NCI-H187 treated with DMSO at 0.1 percent for 48 hours (cell line): ENCODE data around the gene IRS2.

Experiments
- DNase-seq: peaks from one replicate; lab custom pipeline; 2025; lab: John Stamatoyannopoulos, UW

Gene IRS2

DNA sequence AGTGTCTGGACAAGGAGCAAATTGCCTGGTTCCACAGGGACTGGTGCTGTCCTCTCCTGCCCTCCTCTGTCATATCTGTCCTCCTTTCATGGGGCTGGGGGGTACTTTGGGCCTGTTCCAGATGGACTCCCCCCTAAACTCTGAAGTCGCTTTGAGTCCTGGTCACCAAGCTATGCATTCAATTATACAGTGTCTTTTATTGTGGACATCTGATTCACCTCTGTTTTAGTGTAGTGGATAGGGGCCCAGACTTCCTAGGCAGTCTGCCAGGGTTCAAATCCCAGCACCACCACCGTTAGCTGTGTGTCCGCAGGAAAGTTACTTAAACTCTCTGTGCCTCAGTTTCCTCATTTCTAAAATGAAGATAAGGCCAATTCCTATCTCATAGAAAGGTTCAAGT, 21.0 kb upstream of the IRS2 start:
- DNase-seq, result no peak

DNA sequence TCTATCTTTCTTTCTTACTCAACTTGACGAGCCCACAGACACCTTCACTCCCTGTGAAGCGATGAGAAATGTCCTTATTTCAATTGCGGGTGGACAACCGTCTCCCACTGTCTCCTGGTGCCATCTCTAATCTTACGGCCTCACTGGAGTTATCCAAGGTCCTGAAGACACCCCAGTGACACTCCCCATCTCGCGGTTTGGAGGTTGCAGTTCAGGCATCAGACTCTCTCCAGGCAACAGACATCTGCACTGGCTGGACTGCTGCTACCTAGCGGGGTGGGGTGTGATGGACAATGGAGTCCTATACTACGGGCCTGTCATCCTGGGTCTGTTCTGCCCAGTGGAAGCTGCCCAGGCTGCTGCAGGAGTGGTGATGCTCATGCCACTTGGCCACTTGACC, 18.3 kb upstream of the IRS2 start:
- DNase-seq, result no peak

DNA sequence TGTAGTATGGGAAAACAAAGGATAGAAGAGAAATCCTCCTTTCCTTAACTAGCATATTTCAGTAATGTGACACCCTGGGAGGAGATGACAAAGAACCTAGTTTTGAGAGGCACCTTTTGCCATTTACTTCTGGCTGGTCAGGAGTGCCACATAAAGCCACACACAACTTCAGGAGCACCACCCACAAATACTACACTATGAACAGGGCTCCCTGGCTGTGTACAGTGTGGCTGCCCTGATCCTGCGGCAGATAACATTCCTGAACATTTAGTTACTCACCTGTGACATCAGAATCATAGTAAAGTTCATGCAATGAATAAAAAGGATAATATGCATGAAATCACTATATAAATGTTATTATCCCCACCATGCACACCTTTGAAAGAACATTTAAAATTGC, 17.4 kb upstream of the IRS2 start:
- no peak for DNase-seq

DNA sequence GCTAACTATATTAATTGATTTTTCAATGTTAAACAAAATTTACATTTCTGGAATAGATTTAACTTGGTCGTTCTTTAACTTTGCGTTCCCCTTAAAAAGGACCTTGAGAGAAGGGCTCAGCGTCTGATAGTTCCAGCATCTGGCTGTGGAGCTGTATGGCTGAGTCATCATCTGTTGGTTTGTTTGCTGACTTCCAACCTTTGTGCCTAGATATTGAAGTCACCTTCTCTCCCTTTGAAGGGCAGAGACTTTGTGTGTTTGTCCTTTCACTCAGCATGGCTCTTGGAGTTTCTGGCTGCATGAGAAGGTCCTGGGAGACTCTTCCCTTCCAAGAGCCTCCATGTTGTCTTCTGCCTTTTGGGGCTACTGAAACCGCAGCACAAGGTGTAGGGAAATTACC, 16.6 kb upstream of the IRS2 start:
- no peak for DNase-seq

DNA sequence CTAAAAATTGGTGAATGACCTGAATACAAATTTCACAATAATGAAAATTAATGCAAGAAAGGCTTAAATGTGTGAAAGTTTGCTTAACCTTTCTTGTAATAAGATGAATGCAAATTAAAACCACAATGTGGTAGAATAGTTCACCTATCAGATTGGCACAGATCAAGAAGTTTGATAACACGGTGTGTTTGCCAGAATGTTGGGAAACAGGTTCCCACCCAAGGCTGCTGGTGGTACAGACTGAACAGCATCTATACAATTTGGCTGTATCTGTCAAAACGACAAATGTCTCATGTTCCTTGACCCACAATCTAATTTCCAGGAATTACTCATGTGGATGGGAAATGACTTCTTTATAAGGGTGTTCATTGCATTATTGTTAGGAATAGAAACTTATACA, 8.6 kb upstream of the IRS2 start:
- no peak for DNase-seq

DNA sequence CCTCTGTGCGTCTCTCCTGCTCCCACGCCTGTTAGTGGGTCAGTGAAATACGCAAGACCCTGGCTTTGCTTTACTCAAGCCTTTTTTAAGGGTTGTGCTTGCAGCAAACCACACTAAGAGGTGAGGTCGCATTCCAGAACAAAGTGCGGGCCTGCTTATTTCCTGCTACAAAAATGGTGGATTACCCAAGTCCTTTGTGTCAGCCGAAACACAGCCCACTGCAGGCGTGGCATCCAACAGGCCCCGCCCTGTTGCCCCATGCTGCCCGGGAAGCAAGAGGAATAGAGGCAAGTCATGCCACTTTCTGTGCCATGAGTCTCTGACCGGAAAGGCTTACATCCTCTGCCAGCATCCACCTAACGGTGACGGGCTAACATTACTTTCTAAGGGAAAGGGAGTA, 7.7 kb upstream of the IRS2 start:
- DNase-seq, result no peak

DNA sequence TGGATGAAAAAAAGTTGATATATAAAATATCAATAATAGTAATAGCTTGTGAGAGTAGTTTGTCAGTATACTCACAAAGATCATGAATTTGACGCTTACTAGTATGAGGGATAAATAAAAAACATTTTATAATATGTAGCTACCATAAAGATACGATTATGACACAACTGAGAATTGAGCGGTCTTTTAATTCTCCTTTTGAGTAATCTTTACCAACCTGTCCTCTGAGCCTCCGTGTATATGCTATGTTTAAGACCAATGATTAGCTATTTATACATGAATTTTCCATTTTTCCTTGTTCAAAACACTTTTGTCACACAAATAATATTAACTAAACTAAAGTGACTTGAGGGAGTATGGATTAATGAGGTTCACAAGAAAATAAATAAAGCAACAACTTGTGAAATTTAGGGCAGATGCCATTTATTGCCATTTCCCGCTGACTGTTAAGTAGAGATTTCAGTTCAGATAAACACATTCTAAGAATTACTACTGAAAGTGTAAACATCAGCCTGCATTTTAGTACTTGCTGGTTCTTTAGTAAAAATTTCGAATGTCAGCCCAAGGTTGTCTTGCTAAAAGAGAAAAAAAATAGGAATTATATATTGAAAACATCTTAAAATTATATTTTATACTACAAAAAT, 6.2 kb upstream of the IRS2 start:
- DNase-seq, result no peak

DNA sequence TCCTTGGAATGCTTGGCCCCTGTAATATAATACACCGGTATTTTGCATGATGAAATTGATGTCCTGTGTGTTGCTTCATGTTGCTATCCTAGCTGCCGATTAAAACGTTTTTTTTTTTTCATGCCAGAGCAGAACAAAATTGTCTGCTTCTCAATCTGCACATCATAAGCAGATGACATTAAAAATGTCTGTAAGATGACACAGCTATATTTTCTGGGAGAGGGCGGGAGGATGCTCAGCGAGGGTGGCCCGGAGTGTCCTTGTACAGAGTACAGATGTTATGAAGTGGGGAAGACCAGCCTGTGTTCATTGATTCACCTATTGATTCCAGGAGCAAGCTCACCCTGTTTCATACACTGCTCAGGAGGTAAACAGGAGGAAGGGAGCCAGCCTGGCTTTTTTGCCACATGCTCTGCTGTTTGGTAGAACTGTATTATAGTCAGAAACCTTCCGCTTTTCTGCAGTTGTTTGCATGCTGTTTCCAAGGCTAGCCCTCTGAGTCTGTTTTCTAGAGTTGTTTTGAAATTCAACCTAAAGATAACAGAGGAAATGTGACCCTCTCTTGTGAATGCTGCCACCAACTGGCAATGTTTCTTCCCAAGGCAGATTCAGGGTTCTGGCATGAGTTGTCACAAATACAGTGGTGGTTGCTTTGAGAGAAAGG, 4.7 kb upstream of the IRS2 start:
- DNase-seq, result peak; percentile 33

DNA sequence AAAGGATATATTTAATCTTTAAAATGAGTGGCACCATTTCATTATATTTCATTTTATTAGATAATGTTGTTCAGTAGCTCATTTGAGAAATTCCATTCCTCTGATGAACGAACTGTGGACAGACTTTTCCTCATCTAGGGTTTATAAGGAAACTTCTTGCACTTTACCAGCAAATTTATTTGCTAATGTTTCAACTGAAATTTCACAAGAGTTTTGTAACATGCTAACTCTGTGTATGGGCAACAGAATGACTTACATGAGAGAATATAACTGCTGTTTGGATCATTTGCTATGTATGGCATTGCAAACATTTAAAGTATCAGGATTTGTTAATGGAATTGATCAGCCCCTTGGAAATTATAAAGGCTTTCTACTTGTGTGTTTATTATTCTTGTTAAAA, 3.7 kb upstream of the IRS2 start:
- DNase-seq, result no peak

DNA sequence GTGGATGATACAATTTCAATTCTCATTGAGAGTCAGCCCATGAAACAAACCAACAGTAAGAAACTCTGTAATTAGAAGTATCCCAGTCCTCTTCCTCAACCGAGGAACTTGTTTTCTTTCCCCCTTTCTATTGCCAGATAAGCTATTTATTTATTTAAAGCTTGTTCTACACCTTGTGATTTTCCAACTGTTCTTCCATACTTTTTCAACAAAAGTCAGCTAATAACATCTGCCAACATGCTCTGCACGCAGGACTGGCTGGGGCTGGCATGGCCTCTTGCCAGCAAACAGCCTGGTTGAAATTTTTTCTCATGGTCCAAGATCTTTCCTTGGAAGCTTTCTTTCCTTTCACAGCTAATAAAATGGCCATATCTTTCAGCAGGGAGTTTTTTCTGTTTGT, 2.9 kb upstream of the IRS2 start:
- no peak for DNase-seq

DNA sequence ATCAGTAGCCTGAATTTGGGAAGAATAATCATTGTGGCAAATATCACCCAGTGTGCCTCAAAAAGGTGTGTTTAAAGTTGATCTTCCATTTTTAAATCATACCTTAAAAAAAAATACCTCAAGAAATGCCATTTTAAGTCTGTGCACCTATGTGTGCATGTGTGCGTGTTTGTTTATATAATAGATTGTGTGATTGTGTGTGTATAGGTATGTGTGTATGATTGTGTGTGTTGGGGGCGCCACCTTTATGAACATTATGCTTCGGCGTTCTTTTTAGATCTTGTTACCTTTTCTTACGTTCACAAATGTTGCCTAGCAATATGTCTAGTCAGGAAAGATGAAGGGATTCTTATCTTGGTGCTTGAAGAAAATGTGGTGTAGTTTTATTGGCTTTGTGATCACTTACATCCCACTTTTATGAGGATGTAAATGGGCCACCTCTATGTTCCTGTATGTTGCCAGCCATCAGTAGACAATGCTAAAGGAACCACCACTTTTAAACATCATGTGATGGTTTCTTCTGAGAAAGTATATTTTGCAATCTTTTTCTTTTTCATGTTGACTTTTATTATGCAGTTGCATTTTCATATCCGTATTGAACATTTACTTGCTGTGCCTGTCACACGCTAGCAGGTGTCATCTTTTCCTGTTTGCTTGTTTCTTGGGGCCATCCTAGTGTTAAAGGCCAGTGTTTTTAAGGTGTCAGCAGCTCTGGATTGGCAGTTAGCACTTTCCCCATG, 2.2 kb upstream of the IRS2 start:
- no peak for DNase-seq

DNA sequence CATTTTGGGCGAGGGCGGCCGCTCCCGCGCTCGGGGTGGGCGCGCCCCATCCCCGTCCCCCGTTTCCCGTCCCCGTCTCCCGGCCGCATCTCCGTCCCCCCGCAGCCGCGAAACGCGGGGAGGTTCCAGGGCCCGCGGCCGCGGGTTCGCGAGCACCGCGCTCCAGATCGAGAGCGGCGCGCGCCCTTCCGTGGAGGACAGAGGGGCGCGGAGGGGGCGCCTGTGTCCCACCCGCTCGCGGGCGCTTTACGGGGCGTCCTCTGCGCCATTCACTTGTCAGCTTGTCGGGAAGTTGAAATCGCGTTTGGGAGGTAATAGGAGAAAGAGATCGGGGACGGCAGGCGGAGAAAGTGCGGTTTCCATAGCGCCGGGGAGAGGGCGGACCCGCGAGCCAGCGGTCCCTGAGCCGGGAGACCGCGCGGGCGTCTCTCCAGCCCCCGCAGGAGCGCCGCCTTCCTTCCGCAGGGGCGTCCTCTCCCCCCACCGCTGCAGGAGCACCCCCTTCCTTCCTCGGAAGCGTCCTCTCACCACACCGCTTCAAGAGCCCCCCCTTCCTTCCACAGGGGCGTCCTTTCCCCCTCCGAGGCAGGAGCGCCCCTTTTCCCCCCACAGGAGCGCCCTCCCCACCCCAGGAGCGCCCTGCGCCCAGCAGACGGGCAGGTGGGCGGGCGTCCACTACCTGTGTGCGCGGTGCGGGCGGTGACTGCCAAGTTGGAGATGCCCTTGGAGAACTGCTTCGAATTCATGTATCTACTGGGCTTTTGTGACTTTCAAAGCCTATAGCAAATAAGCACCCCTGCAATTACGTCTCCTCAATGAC, 962 bp upstream of the IRS2 start:
- peak; percentile 14 for DNase-seq

DNA sequence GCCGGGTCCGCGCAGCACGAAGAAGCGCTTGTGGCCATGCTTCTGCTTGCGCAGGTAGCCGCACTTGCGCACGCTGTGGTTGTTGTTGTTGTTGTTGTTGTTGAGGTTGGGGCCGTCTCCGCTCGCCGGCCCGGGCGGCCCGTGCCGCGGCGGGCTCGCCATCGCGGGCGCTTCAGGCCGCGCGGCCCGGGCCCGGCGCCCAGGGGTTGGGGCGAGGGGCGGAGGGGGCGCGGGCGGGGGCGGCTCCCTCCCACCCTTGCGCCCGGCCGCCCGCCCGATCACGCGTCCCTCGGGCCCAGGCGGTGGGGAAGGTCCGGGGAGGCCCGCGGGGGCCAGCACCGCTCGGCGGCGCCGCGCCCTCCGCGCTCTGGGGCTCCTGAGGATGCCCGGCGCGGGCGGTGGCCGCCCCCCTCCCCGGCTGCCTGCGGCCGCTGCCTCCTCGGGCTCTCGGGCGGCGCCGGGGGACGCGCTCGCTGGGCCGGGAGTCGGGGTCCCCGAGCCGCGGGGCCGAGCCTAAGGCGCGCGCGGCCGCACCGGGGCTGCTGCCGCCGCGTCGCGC, 412 bp downstream of the IRS2 start:
- DNase-seq, result no peak

DNA sequence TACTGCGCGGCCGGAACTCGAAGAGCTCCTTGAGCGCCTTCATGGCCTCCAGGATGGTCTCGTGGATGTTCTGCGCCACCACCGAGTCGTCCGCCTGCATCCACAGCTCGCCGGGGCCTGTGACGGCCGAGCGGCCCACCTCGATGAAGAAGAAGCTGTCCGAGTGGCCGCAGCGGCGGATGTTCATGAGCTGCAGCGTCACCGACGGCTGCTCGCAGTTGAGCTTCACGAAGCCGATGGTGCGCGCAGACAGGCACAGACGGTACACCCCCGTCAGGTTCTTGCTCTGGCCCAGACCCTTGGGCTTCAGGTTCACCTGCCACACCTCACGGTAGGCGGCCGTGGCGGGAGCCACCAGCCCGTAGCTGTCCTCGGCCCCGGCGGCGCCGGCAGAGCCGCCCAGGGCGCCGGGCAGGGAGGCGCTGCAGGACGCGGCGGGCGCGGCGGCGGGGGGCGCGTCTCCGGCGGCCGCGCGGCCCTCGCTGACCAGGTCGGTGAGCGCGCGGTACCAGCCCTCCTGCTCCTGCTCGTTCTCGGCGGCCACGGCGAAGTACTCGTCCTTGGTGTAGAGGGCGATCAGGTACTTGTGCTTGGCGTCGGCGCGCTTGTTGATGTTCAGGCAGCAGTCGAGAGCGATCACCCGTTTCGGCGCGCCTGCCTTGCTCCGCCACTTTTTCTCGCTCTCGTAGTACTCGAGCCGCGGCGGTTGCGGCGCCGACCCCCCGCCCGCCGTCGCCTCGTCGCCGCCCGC, 1.1 kb downstream of the IRS2 start:
- no peak for DNase-seq

DNA sequence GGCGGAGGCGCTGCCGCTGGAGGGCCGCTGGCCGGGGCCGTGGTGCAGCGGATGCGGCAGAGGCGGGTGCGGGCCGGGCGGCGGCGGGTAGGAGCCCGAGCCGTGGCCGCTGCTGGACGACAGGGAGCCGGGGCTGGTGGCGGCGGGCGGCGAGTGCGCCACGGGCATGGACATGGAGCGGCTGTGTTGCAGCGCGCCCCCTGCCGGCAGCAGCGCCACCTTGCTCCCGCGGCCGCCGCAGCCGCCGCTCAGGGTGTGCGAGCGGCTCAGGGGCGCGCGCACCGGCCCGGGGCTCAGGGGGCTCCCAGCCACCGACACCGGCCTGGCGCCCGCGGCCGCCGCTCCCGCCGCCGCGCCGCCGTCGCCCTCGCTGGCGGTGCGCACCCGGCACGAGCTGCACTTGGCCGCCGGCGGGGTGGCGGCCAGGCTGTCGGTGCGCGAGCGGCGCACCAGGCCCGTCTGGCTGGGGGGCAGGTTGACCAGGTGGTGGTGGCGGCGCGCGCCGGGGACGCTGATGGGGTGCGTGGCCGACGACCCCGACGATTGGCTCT, 1.7 kb downstream of the IRS2 start:
- no peak for DNase-seq

DNA sequence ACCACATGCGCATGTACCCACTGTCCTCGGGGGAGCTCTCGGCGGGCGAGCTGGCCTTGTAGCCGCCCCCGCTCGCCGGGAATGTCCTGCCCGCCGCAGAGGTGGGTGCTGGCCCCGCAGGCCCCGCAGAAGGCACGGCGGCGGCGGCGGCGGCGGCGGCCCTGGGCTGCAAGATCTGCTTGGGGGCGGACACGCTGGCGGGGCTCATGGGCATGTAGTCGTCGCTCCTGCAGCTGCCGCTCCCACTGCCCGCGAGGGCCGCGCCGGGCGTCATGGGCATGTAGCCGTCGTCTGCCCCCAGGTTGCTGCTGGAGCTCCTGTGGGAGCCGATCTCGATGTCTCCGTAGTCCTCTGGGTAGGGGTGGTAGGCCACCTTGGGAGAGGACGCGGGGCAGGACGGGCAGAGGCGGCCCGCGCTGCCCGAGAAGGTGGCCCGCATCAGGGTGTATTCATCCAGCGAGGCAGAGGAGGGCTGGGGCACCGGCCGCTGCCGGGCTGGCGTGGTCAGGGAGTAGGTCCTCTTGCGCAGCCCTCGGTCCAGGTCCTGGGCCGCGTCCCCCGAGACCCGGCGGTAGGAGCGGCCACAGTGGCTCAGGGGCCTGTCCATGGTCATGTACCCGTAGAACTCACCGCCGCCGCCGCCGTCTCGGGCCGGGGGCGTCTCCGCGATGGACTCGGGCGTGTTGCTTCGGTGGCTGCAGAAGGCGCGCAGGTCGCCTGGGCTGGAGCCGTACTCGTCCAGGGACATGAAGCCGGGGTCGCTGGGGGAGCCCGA, 2.4 kb downstream of the IRS2 start:
- DNase-seq, result no peak

DNA sequence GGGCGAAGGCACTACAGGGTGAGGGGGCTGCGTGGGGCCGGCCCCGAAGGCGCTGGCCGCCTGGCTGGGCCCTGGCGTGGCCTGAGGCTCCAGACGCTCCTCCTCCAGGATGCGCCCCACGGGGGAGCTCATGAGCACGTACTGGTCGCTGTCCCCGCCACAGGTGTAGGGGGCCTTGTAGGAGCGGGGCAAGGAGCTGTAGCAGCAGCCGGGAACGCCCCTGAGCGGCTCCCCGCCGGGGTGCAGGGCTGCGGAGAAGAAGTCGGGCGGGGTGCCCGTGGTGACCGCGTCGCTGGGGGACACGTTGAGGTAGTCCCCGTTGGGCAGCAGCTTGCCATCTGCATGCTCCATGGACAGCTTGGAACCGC, 3.0 kb downstream of the IRS2 start:
- no peak for DNase-seq

DNA sequence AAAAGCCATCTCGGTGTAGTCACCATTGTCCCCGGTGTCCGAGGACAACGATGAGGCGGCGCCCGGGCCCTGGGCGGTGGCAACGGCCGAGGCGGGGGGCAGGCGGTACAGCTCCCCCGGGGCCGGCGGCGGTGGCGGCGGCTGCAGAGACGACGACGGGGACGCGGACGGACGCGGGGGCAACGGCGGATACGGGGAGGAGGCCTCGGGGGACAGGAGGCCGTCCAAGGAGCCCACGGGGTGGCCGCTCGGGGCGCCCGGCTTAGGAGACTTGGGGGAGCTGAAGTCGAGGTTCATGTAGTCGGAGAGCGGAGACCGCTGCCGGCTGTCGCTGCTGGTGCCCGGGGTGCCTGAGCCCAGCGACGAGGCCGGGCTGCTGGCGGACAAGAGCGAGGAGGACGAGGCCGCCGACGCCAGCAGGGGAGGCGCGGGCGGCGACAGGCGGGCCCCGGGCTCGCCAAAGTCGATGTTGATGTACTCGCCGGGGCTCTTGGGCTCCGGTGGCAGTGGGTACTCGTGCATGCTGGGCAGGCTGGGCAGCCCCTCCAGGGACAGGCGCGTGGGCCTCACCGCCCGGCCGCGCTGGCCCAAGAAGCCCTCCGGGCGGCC, 3.5 kb downstream of the IRS2 start:
- no peak for DNase-seq

DNA sequence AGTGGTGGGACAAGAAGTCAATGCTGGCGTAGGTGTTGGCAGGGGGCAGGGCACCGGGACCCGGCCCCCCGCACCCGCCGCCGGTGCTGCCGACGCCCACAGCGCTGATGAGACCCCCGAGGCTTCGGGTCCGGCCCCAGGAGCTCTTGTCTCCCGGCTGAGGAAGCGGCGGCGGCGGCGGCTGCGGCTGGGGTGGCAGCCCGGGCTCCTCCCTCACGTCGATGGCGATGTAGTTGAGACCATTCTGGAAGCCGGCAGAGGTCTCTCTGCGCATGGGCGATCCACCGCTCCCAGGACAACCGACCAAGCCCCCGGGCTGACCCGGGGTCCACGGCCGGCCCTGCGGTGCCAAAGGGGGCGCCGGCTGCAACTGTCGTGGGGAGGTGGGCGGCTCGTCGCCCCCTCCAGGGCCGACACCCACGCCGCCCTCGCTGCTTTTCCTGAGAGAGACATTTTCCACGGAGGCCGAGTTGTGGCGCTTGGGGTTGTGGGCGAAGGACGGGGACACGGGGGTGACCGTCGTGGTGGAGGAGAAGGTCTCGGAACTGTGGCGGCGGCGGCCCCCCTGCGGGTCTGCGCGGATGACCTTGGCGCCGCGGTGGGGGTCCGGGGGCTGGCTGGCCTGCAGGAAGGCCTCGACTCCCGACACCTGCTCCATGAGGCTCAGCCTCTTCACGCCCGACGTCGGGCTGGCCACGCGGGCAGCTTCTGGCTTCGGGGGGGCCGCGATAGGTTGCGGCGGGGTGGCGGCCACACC, 4.1 kb downstream of the IRS2 start:
- DNase-seq, result no peak
